Measurements from ENCODE around the gene PDE7B.
A peak's percentile ranks its signal among the peaks of the same experiment; 100 is the strongest.

PDE7B gene

GRCh38 chr6:135866445-135867123 is 15.1 kb downstream of the PDE7B start:
- DNase-seq (ENCODE audit: insufficient read length, low spot score) (no peak), FAIRE-seq (no peak)
- TF ChIP-seq POLR2AphosphoS5 (IDR thresholded peaks at IDR 0.05; ENCODE audit: low read depth, low read length) = no peak
- no peak for TF ChIP-seq POU2F2 (IDR thresholded peaks at IDR 0.05; ENCODE audit: low read depth, low read length)
- TF ChIP-seq SPI1 (IDR thresholded peaks at IDR 0.05; ENCODE audit: low read depth, low read length) = no peak
- no peak for TF ChIP-seq POLR2A (IDR thresholded peaks at IDR 0.05; ENCODE audit: low read depth, low read length)
- TF ChIP-seq PAX5 (IDR thresholded peaks at IDR 0.05; ENCODE audit: insufficient read depth, low read length, severe bottlenecking) = no peak
- TF ChIP-seq TAF1 (IDR thresholded peaks at IDR 0.05; ENCODE audit: low read depth, low read length) = no peak

- DNase-seq (ENCODE audit: insufficient read length, low spot score) (no peak), FAIRE-seq (peak; percentile 50)
- no peak for TF ChIP-seq SPI1 (IDR thresholded peaks at IDR 0.05; ENCODE audit: low read depth, low read length)
- no peak for TF ChIP-seq POU2F2 (IDR thresholded peaks at IDR 0.05; ENCODE audit: low read depth, low read length)
Observed at GRCh38 chr6:135867332-135867731, 15.8 kb downstream of the PDE7B start.

- DNase-seq (ENCODE audit: insufficient read length, low spot score) (no peak), FAIRE-seq (no peak)
- TF ChIP-seq POLR2AphosphoS5 (IDR thresholded peaks at IDR 0.05; ENCODE audit: low read depth, low read length) (no peak), POLR2A (IDR thresholded peaks at IDR 0.05; ENCODE audit: low read depth, low read length) (no peak), PAX5 (IDR thresholded peaks at IDR 0.05; ENCODE audit: insufficient read depth, low read length, severe bottlenecking) (no peak)
Observed at GRCh38 chr6:135869857-135870256, 18.4 kb downstream of the PDE7B start.

- no peak for FAIRE-seq
- no peak for DNase-seq (ENCODE audit: insufficient read length, low spot score)
- TF ChIP-seq PAX5 (IDR thresholded peaks at IDR 0.05; ENCODE audit: insufficient read depth, low read length, severe bottlenecking) (no peak), POLR2AphosphoS5 (IDR thresholded peaks at IDR 0.05; ENCODE audit: low read depth, low read length) (no peak), POLR2A (IDR thresholded peaks at IDR 0.05; ENCODE audit: low read depth, low read length) (no peak), POU2F2 (IDR thresholded peaks at IDR 0.05; ENCODE audit: low read depth, low read length) (no peak), SPI1 (IDR thresholded peaks at IDR 0.05; ENCODE audit: low read depth, low read length) (no peak), TAF1 (IDR thresholded peaks at IDR 0.05; ENCODE audit: low read depth, low read length) (no peak)
Observed at GRCh38 chr6:135870722-135871121, 19.2 kb downstream of the PDE7B start.

GRCh38 chr6:135871296-135871695 is 19.8 kb downstream of the PDE7B start:
- DNase-seq (ENCODE audit: insufficient read length, low spot score) (no peak), FAIRE-seq (no peak)
- no peak for TF ChIP-seq POLR2A (IDR thresholded peaks at IDR 0.05; ENCODE audit: low read depth, low read length)

- no peak for DNase-seq (ENCODE audit: insufficient read length, low spot score)
- TF ChIP-seq SPI1 (IDR thresholded peaks at IDR 0.05; ENCODE audit: low read depth, low read length) (no peak), POLR2AphosphoS5 (IDR thresholded peaks at IDR 0.05; ENCODE audit: low read depth, low read length) (no peak), POU2F2 (IDR thresholded peaks at IDR 0.05; ENCODE audit: low read depth, low read length) (no peak), TAF1 (IDR thresholded peaks at IDR 0.05; ENCODE audit: low read depth, low read length) (no peak), PAX5 (IDR thresholded peaks at IDR 0.05; ENCODE audit: insufficient read depth, low read length, severe bottlenecking) (no peak), POLR2A (IDR thresholded peaks at IDR 0.05; ENCODE audit: low read depth, low read length) (no peak)
- no peak for FAIRE-seq
Observed at GRCh38 chr6:135871878-135872277, 20.4 kb downstream of the PDE7B start.

GRCh38 chr6:135875446-135875845 is 23.9 kb downstream of the PDE7B start:
- no peak for FAIRE-seq
- no peak for TF ChIP-seq POLR2AphosphoS5 (IDR thresholded peaks at IDR 0.05; ENCODE audit: low read depth, low read length)
- no peak for TF ChIP-seq PAX5 (IDR thresholded peaks at IDR 0.05; ENCODE audit: insufficient read depth, low read length, severe bottlenecking)
- TF ChIP-seq TAF1 (IDR thresholded peaks at IDR 0.05; ENCODE audit: low read depth, low read length) = no peak
- no peak for TF ChIP-seq SPI1 (IDR thresholded peaks at IDR 0.05; ENCODE audit: low read depth, low read length)
- TF ChIP-seq POU2F2 (IDR thresholded peaks at IDR 0.05; ENCODE audit: low read depth, low read length) = no peak
- no peak for TF ChIP-seq POLR2A (IDR thresholded peaks at IDR 0.05; ENCODE audit: low read depth, low read length)
- DNase-seq (ENCODE audit: insufficient read length, low spot score) = no peak

GRCh38 chr6:135876058-135876457 is 24.6 kb downstream of the PDE7B start:
- DNase-seq (ENCODE audit: insufficient read length, low spot score) = no peak
- no peak for TF ChIP-seq TAF1 (IDR thresholded peaks at IDR 0.05; ENCODE audit: low read depth, low read length)
- TF ChIP-seq POU2F2 (IDR thresholded peaks at IDR 0.05; ENCODE audit: low read depth, low read length) = no peak
- TF ChIP-seq SPI1 (IDR thresholded peaks at IDR 0.05; ENCODE audit: low read depth, low read length) = no peak
- TF ChIP-seq POLR2AphosphoS5 (IDR thresholded peaks at IDR 0.05; ENCODE audit: low read depth, low read length) = no peak
- TF ChIP-seq PAX5 (IDR thresholded peaks at IDR 0.05; ENCODE audit: insufficient read depth, low read length, severe bottlenecking) = no peak
- TF ChIP-seq POLR2A (IDR thresholded peaks at IDR 0.05; ENCODE audit: low read depth, low read length) = no peak
- no peak for FAIRE-seq

GRCh38 chr6:135877666-135878065 is 26.2 kb downstream of the PDE7B start:
- no peak for DNase-seq (ENCODE audit: insufficient read length, low spot score)
- no peak for FAIRE-seq
- TF ChIP-seq PAX5 (IDR thresholded peaks at IDR 0.05; ENCODE audit: insufficient read depth, low read length, severe bottlenecking) (no peak), POU2F2 (IDR thresholded peaks at IDR 0.05; ENCODE audit: low read depth, low read length) (no peak), TAF1 (IDR thresholded peaks at IDR 0.05; ENCODE audit: low read depth, low read length) (no peak), SPI1 (IDR thresholded peaks at IDR 0.05; ENCODE audit: low read depth, low read length) (no peak), POLR2AphosphoS5 (IDR thresholded peaks at IDR 0.05; ENCODE audit: low read depth, low read length) (no peak), POLR2A (IDR thresholded peaks at IDR 0.05; ENCODE audit: low read depth, low read length) (no peak)

GRCh38 chr6:135880066-135880972 is 28.8 kb downstream of the PDE7B start:
- no peak for TF ChIP-seq PAX5 (IDR thresholded peaks at IDR 0.05; ENCODE audit: insufficient read depth, low read length, severe bottlenecking)
- peak; percentile 26; the same call in 1 of the 2 replicates for TF ChIP-seq SPI1 (IDR thresholded peaks at IDR 0.05; ENCODE audit: low read depth, low read length)
- TF ChIP-seq POU2F2 (IDR thresholded peaks at IDR 0.05; ENCODE audit: low read depth, low read length) = peak; percentile 30; the same call in 1 of the 2 replicates
- TF ChIP-seq POLR2A (IDR thresholded peaks at IDR 0.05; ENCODE audit: low read depth, low read length) = no peak
- TF ChIP-seq TAF1 (IDR thresholded peaks at IDR 0.05; ENCODE audit: low read depth, low read length) = 0 out of 2 replicates have a peak, but pooled peaks have one; percentile 27
- TF ChIP-seq POLR2AphosphoS5 (IDR thresholded peaks at IDR 0.05; ENCODE audit: low read depth, low read length) = no peak
- FAIRE-seq = peak; percentile 92
- peak; percentile 14 for DNase-seq (ENCODE audit: insufficient read length, low spot score)
